GM12878 (cell line): ENCODE results near the gene SLC12A7. TPM values are rescaled to one million over a fixed set of nuclear protein-coding genes. Genes with fewer than 3 reads are reported as not detected.

Experiments
- ATAC-seq: fragments of 200-7000 bp; cut with Tn5 transposase; 3 replicates; pipeline ENCODE4 v1.9.1; 2020; ENCODE audit warnings: mild to moderate bottlenecking, moderate library complexity
- BruUV-seq: library from RNA; stranded (reverse); fragments of 400-500 nt; replicated peaks from 2 replicates; lab custom pipeline; 2021; lab: Mats Ljungman, UMichigan
- CTCF ChIA-PET: fragments of 300-600 bp; sonication (Branson Sonifier 250); formaldehyde crosslinking; extraction: SDS; loops from one replicate; lab custom pipeline; 2021; ENCODE audit warnings: inconsistent platforms; lab: Yijun Ruan, JAX
- POLR2A ChIA-PET: fragments of 350-600 bp; formaldehyde crosslinking; extraction: SDS; loops from one replicate; lab custom pipeline; 2021; ENCODE audit warnings: inconsistent platforms; lab: Charles Lee
- RAD21 ChIA-PET: fragments of 300-600 bp; sonication (Branson Sonifier 250); formaldehyde crosslinking; loops from one replicate; lab custom pipeline; 2023; ENCODE audit warnings: antibody characterized with exemption; ENCODE audit not compliant: unreplicated experiment; lab: Charles Lee
- SMC1A ChIA-PET: fragments of 300-600 bp; sonication (Branson Sonifier 250); formaldehyde crosslinking; loops from one replicate; lab custom pipeline; 2023; ENCODE audit not compliant: unreplicated experiment, uncharacterized antibody; lab: Charles Lee
- DNase-seq: peaks from one replicate; pipeline ENCODE4 v3.0.0-alpha.2; 2011; ENCODE audit warnings: low read depth, low spot score
- FAIRE-seq: peaks from 3 replicates; lab custom pipeline; 2011; peaks lifted over from hg19 to GRCh38; lab: Jason Lieb, UNC
- H2AFZ ChIP-seq: 2 replicates; pipeline ENCODE4 v1.6.0; 2011; ENCODE audit warnings: low read depth, low read length, control low read depth; ENCODE audit not compliant: control insufficient read depth
- H3K27ac ChIP-seq: 2 replicates; pipeline ENCODE4 v1.5.1; 2011; ENCODE audit warnings: control low read depth; ENCODE audit not compliant: control insufficient read depth, insufficient read depth
- H3K27me3 ChIP-seq, 2 experiments: replicated peaks in 1 of 2; 2 replicates each; pipeline versions ENCODE4 v1.6.0 to v1.6.1; 2011; ENCODE audit warnings: low read length in 1 of 2; ENCODE audit not compliant: control insufficient read depth in 2 of 2, insufficient read depth in 2 of 2
- H3K36me3 ChIP-seq, 2 experiments: 2 replicates each; pipeline ENCODE4 v1.5.1; 2011; ENCODE audit warnings: low read length in 1 of 2; ENCODE audit not compliant: control insufficient read depth in 2 of 2, insufficient read depth in 2 of 2
- H3K4me1 ChIP-seq: 2 replicates; pipeline ENCODE4 v1.6.1; 2011; ENCODE audit warnings: mild to moderate bottlenecking, low read length, moderate library complexity, mixed read lengths; ENCODE audit not compliant: control insufficient read depth, insufficient read depth
- H3K4me2 ChIP-seq: 2 replicates; pipeline ENCODE4 v1.6.0; 2011; ENCODE audit warnings: control low read depth; ENCODE audit not compliant: control insufficient read depth, insufficient read depth
- H3K4me3 ChIP-seq: fragments of 200-600 bp; sonication (generic); 2 replicates; pipeline ENCODE4 v1.5.1; 2016
- H3K79me2 ChIP-seq: 2 replicates; pipeline ENCODE4 v1.6.0; 2011; ENCODE audit warnings: low read length; ENCODE audit not compliant: control insufficient read depth, insufficient read depth
- H3K9ac ChIP-seq: 2 replicates; pipeline ENCODE4 v1.8.0; 2011; ENCODE audit warnings: low read length, control low read depth, mixed read lengths; ENCODE audit not compliant: control insufficient read depth, insufficient read depth
- H3K9me3 ChIP-seq: replicated peaks from 3 replicates; pipeline ENCODE4 v1.5.1; 2011; ENCODE audit warnings: mild to moderate bottlenecking, low read length; ENCODE audit not compliant: control insufficient read depth, insufficient read depth
- H4K20me1 ChIP-seq: 2 replicates; pipeline ENCODE4 v1.6.0; 2011; ENCODE audit not compliant: control insufficient read depth, insufficient read depth
- ATF7 ChIP-seq: fragments of 450-650 bp; IDR thresholded peaks from 2 replicates; pipeline ENCODE4 v1.6.1; 2016; ENCODE audit warnings: low read depth, mild to moderate bottlenecking
- DPF2 ChIP-seq: fragments of 450-650 bp; IDR thresholded peaks from 2 replicates; pipeline ENCODE4 v1.6.1; 2017; ENCODE audit warnings: mild to moderate bottlenecking
- EED ChIP-seq: sonication (generic); IDR thresholded peaks from 2 replicates; pipeline ENCODE4 v1.6.1; 2016; ENCODE audit warnings: antibody characterized with exemption, low read depth
- HDAC6 ChIP-seq: fragments of 200-600 bp; sonication (generic); IDR thresholded peaks from one replicate; pipeline ENCODE4 v1.8.0; 2017; ENCODE audit warnings: antibody characterized with exemption; ENCODE audit not compliant: unreplicated experiment
- IKZF1 ChIP-seq: fragments of 450-650 bp; conservative IDR thresholded peaks from 2 replicates; pipeline ENCODE4 v1.6.1; 2017; ENCODE audit warnings: antibody characterized with exemption, mild to moderate bottlenecking
- MLLT1 ChIP-seq: fragments of 450-650 bp; IDR thresholded peaks from 2 replicates; pipeline ENCODE4 v1.6.1; 2016; ENCODE audit warnings: mild to moderate bottlenecking
- POLR2AphosphoS5 ChIP-seq: IDR thresholded peaks from 2 replicates; pipeline ENCODE4 v1.6.1; 2011; ENCODE audit warnings: mild to moderate bottlenecking, low read length, inconsistent platforms
- RAD51 ChIP-seq: fragments of 450-650 bp; IDR thresholded peaks from 2 replicates; pipeline ENCODE4 v1.6.1; 2016; ENCODE audit warnings: moderate library complexity, mild to moderate bottlenecking, inconsistent platforms
- RBBP5 ChIP-seq: fragments of 200-600 bp; sonication (generic); conservative IDR thresholded peaks from 2 replicates; pipeline ENCODE4 v1.6.1; 2016
- RELA ChIP-seq: fragments of 450-650 bp; IDR thresholded peaks from 2 replicates; pipeline ENCODE4 v1.8.0; 2014; ENCODE audit warnings: borderline replicate concordance; ENCODE audit not compliant: partially characterized antibody
- SMC3 ChIP-seq: IDR thresholded peaks from 2 replicates; pipeline ENCODE4 v1.6.1; 2011; ENCODE audit warnings: low read length, improper control_type of control experiment, borderline replicate concordance
- TCF3 ChIP-seq: IDR thresholded peaks from 2 replicates; pipeline ENCODE4 v1.6.1; 2012; ENCODE audit warnings: low read depth, mild to moderate bottlenecking, low read length, borderline replicate concordance; ENCODE audit not compliant: insufficient read depth
- ZBTB11 ChIP-seq: fragments of 450-650 bp; formaldehyde crosslinking; IDR thresholded peaks from 2 replicates; pipeline ENCODE4 v1.5.0; 2022; ENCODE audit warnings: mild to moderate bottlenecking, missing genetic modification characterization
- WGBS: methylation state at CpG from one replicate; pipeline ENCODE4 v1.1.6; 2016; ENCODE audit warnings: low lambda C conversion rate; ENCODE audit not compliant: insufficient replicate concordance, insufficient coverage; ENCODE audit errors: missing lambda C conversion rate; 5-methylcytosine and 5-hydroxymethylcytosine counted together
- in situ Hi-C: fragments of 300-500 bp; cut with MboI; formaldehyde crosslinking; loops from 9 replicates; pipeline ENCODE4 v1.14.3; 2018; ENCODE audit warnings: mixed read lengths
- intact Hi-C: fragments of 100-400 bp; cut with micrococcal nuclease; formaldehyde crosslinking; loops from one replicate; pipeline ENCODE4 v1.14.2; 2022; ENCODE audit not compliant: unreplicated experiment
- polyA plus RNA-seq, 11 experiments: library from polyadenylated mRNA; depleted of rRNA in 4 of 11; unstranded in 6 of 11; stranded (reverse) in 5 of 11; fragments of >200 nt; fragmentation: Nextera tagmentation in 4 of 11; fragmentation: Illumina TruSeq in 1 of 11; extraction: Ambion mirVana in 4 of 11; extraction: Trizol in 1 of 11; gene quantifications; 1 replicate in 1 of 11; 2 replicates in 10 of 11; pipeline versions ENCODE4 v1.2.1 to v1.2.3, GENCODE V29; 2011 to 2016; ENCODE audit warnings: inconsistent platforms in 2 of 11, missing spikeins in 2 of 11, low read depth in 1 of 11
- total RNA-seq, 4 experiments: library from RNA; depleted of rRNA in 3 of 4; stranded (reverse); fragments of >200 nt in 3 of 4; fragmentation: Illumina TruSeq in 1 of 4; extraction: Trizol in 1 of 4; gene quantifications; 2 replicates each; pipeline versions ENCODE4 v1.2.1 to v1.2.3, GENCODE V29; 2013 to 2021
- TF ChIP-seq, protein P1 (sequence below): fragments of 450-650 bp; formaldehyde crosslinking; IDR thresholded peaks from 2 replicates; pipeline ENCODE4 v1.4.0; 2020; ENCODE audit warnings: mild to moderate bottlenecking, moderate library complexity

The SLC12A7 gene
- total and polyA plus RNA-seq, 10 of the 15 experiments (the other 5 are each of a cell fraction or from before 2014, with no cell fraction given): 0.10 to 10.0 (median 2.9) TPM

DNA sequence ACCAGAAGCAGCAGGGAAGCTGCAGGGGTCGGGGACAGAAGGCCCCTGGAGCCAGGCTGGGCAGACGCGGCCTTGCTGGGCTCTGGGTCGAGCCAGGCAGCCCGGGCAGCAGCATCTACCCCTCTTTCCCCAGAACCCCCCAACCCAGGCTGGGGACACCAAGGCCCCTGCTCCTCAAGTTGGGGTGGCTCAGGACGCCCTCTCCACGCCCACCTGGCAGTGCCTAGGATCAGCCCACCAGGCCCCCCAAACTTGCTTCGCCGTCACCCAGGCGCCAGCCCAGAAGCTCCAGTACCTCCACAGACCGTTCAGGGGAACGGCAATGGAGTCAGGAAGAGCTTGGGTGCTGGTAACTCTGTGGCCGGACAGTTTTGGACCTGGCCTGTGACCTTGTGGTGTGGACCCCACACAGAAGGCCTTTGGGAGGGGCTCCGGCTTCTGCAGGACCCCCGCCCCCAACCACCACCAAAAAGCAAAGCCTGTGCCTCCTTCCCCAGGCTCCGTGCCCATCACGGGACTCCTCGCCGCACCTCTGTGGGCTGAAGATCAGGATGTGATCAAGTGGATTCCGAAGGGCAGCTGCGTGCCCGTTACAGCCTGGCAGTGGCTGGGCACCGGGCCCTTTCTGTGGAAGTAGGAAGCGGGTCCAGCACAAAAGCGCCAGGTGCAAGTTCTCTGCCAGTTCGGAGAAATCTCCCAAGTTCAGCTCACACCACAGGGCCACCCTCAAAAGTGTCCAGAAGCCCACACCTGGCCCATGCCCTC lies 2.1 kb downstream of the SLC12A7 start (continued):
- TF ChIP-seq, protein P1, sequence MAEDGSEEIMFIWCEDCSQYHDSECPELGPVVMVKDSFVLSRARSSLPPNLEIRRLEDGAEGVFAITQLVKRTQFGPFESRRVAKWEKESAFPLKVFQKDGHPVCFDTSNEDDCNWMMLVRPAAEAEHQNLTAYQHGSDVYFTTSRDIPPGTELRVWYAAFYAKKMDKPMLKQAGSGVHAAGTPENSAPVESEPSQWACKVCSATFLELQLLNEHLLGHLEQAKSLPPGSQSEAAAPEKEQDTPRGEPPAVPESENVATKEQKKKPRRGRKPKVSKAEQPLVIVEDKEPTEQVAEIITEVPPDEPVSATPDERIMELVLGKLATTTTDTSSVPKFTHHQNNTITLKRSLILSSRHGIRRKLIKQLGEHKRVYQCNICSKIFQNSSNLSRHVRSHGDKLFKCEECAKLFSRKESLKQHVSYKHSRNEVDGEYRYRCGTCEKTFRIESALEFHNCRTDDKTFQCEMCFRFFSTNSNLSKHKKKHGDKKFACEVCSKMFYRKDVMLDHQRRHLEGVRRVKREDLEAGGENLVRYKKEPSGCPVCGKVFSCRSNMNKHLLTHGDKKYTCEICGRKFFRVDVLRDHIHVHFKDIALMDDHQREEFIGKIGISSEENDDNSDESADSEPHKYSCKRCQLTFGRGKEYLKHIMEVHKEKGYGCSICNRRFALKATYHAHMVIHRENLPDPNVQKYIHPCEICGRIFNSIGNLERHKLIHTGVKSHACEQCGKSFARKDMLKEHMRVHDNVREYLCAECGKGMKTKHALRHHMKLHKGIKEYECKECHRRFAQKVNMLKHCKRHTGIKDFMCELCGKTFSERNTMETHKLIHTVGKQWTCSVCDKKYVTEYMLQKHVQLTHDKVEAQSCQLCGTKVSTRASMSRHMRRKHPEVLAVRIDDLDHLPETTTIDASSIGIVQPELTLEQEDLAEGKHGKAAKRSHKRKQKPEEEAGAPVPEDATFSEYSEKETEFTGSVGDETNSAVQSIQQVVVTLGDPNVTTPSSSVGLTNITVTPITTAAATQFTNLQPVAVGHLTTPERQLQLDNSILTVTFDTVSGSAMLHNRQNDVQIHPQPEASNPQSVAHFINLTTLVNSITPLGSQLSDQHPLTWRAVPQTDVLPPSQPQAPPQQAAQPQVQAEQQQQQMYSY (CRISPR knock-in tag): no peak
- TF ChIP-seq DPF2 (no peak), ATF7 (no peak), RELA (no peak)

DNA sequence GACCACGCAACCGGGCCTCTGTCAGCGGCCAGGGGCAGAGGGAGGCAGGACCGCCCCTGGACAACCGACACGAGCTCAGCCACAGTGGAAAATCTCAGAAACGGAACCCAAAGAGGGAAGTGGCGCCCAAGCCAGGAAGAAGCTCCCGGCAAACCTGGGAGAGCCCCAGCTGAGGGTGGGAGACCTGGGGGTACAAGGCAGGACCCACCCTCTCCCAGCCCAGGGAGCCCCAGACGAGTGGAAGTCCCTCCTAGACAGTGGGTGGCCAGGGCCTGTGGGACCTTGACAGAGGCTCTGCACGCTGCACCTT lies 3.0 kb downstream of the SLC12A7 start:
- Histone ChIP-seq H3K27ac (no peak overlapping the region), H3K27me3 (peaks cover 0 to 1% of the 10 kb centered on the region in 2 experiments; a peak in 3 of 4 replicates), H3K9ac (no peak overlapping the region), H3K4me1 (no peaks in the 10 kb centered on the region), H4K20me1 (no peaks in the 10 kb centered on the region), H3K36me3 (no peaks in the 10 kb centered on the region), H3K4me3 (no peak overlapping the region; the same call in 1 of the 2 replicates), H3K79me2 (peaks cover 2% of the 10 kb centered on the region; the same call in 1 of the 2 replicates), H3K9me3 (no peaks in the 10 kb centered on the region), H2AFZ (no peak overlapping the region), H3K4me2 (peak overlapping the region; percentile 9; the same call in 1 of the 2 replicates)
- ATAC-seq: no peak
- SMC1A ChIA-PET: interaction anchor here (1.2 to 3.0 kb wide), 4 partner anchors 9 to 32 kb away, joined by 5 to 16 read pairs (median 6); no protein-coding TSS in a partner anchor
- RAD21 ChIA-PET: interaction anchor here (1.0 to 5.6 kb wide), 5 partner anchors 9 to 31 kb away, joined by 3 to 78 read pairs (median 6); no protein-coding TSS in a partner anchor
- CTCF ChIA-PET: interaction anchor here (1.1 to 3.7 kb wide), 8 partner anchors 8 to 536 kb away, joined by 3 to 13 read pairs (median 6); no protein-coding TSS in a partner anchor
- intact Hi-C loops: no loop called here
- POLR2A ChIA-PET: interaction anchor here (1.4 to 3.0 kb wide), 2 partner anchors 22 to 25 kb away, joined by 3 to 32 read pairs; no protein-coding TSS in a partner anchor
- no peak for FAIRE-seq
- in situ Hi-C loops: no loop called here
- DNase-seq: no peak
- BruUV-seq: no TSS peak
- WGBS: 2% methylated on average over 11 of the region's 11 CpGs
- TF ChIP-seq IKZF1 (peak; percentile 22; the same call in 1 of the 2 replicates), POLR2AphosphoS5 (no peak), HDAC6 (no peak), MLLT1 (no peak), TCF3 (no peak), RAD51 (no peak), ZBTB11 (CRISPR knock-in tag) (no peak), RBBP5 (no peak), ATF7 (no peak), SMC3 (no peak), EED (no peak)
